ENCODE measurements around the gene FHIP1B.

The FHIP1B gene

DNA sequence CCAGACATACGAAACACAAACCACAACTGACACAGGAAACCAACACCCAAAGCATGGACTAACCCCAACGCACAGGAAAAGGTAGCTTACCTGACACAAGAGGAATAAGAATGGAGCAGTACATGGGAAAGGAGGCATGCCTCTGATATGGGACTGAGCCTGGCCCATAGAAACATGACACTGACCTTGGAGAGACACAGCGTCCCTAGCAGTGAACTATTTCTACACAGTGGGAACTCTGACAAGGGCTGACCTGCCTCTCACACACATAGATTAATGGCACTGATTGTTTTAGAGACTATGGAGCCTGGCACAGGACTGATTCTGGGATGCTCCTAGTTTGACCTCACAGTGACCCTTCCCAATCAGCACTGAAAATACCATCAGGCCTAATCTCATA, 37.2 kb upstream of the FHIP1B start:
- no peaks in the 10 kb centered on the region for H3K79me2 ChIP-seq (ENCODE audit: insufficient read depth, low read length)
- H3K9ac ChIP-seq (ENCODE audit: low read depth, low read length), result no peak overlapping the region
- TF ChIP-seq, protein P1, sequence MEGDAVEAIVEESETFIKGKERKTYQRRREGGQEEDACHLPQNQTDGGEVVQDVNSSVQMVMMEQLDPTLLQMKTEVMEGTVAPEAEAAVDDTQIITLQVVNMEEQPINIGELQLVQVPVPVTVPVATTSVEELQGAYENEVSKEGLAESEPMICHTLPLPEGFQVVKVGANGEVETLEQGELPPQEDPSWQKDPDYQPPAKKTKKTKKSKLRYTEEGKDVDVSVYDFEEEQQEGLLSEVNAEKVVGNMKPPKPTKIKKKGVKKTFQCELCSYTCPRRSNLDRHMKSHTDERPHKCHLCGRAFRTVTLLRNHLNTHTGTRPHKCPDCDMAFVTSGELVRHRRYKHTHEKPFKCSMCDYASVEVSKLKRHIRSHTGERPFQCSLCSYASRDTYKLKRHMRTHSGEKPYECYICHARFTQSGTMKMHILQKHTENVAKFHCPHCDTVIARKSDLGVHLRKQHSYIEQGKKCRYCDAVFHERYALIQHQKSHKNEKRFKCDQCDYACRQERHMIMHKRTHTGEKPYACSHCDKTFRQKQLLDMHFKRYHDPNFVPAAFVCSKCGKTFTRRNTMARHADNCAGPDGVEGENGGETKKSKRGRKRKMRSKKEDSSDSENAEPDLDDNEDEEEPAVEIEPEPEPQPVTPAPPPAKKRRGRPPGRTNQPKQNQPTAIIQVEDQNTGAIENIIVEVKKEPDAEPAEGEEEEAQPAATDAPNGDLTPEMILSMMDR (IDR thresholded peaks at IDR 0.05; ENCODE audit: borderline replicate concordance, extremely low read depth, low read length, poor library complexity, severe bottlenecking), result no peak
- TF ChIP-seq EZH2 (IDR thresholded peaks at IDR 0.05; ENCODE audit: borderline replicate concordance, low read depth, low read length, severe bottlenecking), result no peak
- peaks cover 13% of the 10 kb centered on the region for H3K27me3 ChIP-seq (ENCODE audit: insufficient read depth, low read length, poor library complexity)
- no peak overlapping the region for H3K4me3 ChIP-seq (ENCODE audit: low read depth in 1 of 2, low read length in 2 of 2)
- H3K4me2 ChIP-seq (ENCODE audit: insufficient read depth, low read length), result no peak overlapping the region
- no peak for ATAC-seq (ENCODE audit: insufficient read depth, low read depth)
- DNase-seq, result no peak
- no peak overlapping the region for H2AFZ ChIP-seq (ENCODE audit: low read depth, low read length)
- no peaks in the 10 kb centered on the region for H3K9me3 ChIP-seq (ENCODE audit: insufficient read depth, low read length, severe bottlenecking)
- H4K20me1 ChIP-seq (ENCODE audit: insufficient read depth, low read length), result no peaks in the 10 kb centered on the region
- no peaks in the 10 kb centered on the region for H3K4me1 ChIP-seq (ENCODE audit: insufficient read depth, low read length)
- H3K27ac ChIP-seq (ENCODE audit: low read length), result no peak overlapping the region
- no peaks in the 10 kb centered on the region for H3K36me3 ChIP-seq (ENCODE audit: insufficient read depth, low read length)

DNA sequence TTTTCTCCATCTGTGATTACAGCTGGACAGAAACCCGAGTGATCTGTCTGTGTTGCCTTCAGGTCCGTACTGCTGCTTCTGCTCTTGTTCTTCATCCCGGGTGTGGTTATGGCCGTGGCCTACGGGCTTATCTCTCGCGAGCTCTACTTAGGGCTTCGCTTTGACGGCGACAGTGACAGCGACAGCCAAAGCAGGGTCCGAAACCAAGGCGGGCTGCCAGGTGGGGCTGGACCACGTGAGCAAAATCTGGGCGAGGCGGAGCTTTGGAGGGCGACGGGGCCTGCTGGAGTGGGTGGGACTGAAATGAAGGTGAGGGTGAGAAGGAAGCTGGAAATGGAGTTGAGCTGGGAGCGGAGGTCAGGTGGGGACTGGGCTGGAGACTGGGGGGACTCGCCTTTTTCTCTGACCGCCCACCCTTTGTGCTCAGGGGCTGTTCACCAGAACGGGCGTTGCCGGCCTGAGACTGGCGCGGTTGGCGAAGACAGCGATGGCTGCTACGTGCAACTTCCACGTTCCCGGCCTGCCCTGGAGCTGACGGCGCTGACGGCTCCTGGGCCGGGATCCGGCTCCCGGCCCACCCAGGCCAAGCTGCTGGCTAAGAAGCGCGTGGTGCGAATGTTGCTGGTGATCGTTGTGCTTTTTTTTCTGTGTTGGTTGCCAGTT, 36.3 kb upstream of the FHIP1B start:
- Histone ChIP-seq H3K4me2 (ENCODE audit: insufficient read depth, low read length) (no peak overlapping the region), H3K79me2 (ENCODE audit: insufficient read depth, low read length) (no peaks in the 10 kb centered on the region), H3K4me1 (ENCODE audit: insufficient read depth, low read length) (no peaks in the 10 kb centered on the region), H3K9ac (ENCODE audit: low read depth, low read length) (no peak overlapping the region), H4K20me1 (ENCODE audit: insufficient read depth, low read length) (no peaks in the 10 kb centered on the region), H3K36me3 (ENCODE audit: insufficient read depth, low read length) (no peaks in the 10 kb centered on the region), H3K27ac (ENCODE audit: low read length) (no peak overlapping the region), H2AFZ (ENCODE audit: low read depth, low read length) (no peak overlapping the region), H3K27me3 (ENCODE audit: insufficient read depth, low read length, poor library complexity) (peaks cover 13% of the 10 kb centered on the region), H3K4me3 (ENCODE audit: low read depth in 1 of 2, low read length in 2 of 2) (no peak overlapping the region), H3K9me3 (ENCODE audit: insufficient read depth, low read length, severe bottlenecking) (no peaks in the 10 kb centered on the region)
- ATAC-seq (ENCODE audit: insufficient read depth, low read depth), result no peak
- TF ChIP-seq, protein P1 (IDR thresholded peaks at IDR 0.05; ENCODE audit: borderline replicate concordance, extremely low read depth, low read length, poor library complexity, severe bottlenecking), result no peak
- TF ChIP-seq EZH2 (IDR thresholded peaks at IDR 0.05; ENCODE audit: borderline replicate concordance, low read depth, low read length, severe bottlenecking), result no peak
- no peak for DNase-seq

DNA sequence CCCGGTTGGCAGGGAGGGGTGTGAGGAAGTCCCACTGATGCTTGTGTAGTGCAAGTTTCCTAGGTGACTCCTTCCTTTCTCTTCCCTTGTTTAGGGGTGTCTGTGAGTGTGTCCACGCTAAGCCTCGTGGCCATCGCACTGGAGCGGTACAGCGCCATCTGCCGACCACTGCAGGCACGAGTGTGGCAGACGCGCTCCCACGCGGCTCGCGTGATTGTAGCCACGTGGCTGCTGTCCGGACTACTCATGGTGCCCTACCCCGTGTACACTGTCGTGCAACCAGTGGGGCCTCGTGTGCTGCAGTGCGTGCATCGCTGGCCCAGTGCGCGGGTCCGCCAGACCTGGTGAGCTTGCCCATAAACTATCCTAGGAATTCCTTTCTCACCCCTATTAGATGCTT, 35.6 kb upstream of the FHIP1B start:
- no peaks in the 10 kb centered on the region for H4K20me1 ChIP-seq (ENCODE audit: insufficient read depth, low read length)
- no peak for DNase-seq
- no peaks in the 10 kb centered on the region for H3K36me3 ChIP-seq (ENCODE audit: insufficient read depth, low read length)
- no peaks in the 10 kb centered on the region for H3K9me3 ChIP-seq (ENCODE audit: insufficient read depth, low read length, severe bottlenecking)
- no peak overlapping the region for H2AFZ ChIP-seq (ENCODE audit: low read depth, low read length)
- H3K4me3 ChIP-seq (ENCODE audit: low read depth in 1 of 2, low read length in 2 of 2), result no peak overlapping the region
- no peak overlapping the region for H3K27ac ChIP-seq (ENCODE audit: low read length)
- TF ChIP-seq, protein P1 (IDR thresholded peaks at IDR 0.05; ENCODE audit: borderline replicate concordance, extremely low read depth, low read length, poor library complexity, severe bottlenecking), result no peak
- TF ChIP-seq EZH2 (IDR thresholded peaks at IDR 0.05; ENCODE audit: borderline replicate concordance, low read depth, low read length, severe bottlenecking), result no peak
- no peak overlapping the region for H3K9ac ChIP-seq (ENCODE audit: low read depth, low read length)
- H3K4me2 ChIP-seq (ENCODE audit: insufficient read depth, low read length), result no peak overlapping the region
- no peaks in the 10 kb centered on the region for H3K4me1 ChIP-seq (ENCODE audit: insufficient read depth, low read length)
- ATAC-seq (ENCODE audit: insufficient read depth, low read depth), result no peak
- peaks cover 13% of the 10 kb centered on the region for H3K27me3 ChIP-seq (ENCODE audit: insufficient read depth, low read length, poor library complexity)
- H3K79me2 ChIP-seq (ENCODE audit: insufficient read depth, low read length), result no peaks in the 10 kb centered on the region

All from DND-41 (cell line).